ENCODE data around the gene NINJ1. TPM values are rescaled to one million over a fixed set of nuclear protein-coding genes. Genes with fewer than 3 reads are reported as not detected.

NINJ1 gene
- total RNA-seq, 2 experiments from 2014 or later = 118 to 120 TPM

DNA sequence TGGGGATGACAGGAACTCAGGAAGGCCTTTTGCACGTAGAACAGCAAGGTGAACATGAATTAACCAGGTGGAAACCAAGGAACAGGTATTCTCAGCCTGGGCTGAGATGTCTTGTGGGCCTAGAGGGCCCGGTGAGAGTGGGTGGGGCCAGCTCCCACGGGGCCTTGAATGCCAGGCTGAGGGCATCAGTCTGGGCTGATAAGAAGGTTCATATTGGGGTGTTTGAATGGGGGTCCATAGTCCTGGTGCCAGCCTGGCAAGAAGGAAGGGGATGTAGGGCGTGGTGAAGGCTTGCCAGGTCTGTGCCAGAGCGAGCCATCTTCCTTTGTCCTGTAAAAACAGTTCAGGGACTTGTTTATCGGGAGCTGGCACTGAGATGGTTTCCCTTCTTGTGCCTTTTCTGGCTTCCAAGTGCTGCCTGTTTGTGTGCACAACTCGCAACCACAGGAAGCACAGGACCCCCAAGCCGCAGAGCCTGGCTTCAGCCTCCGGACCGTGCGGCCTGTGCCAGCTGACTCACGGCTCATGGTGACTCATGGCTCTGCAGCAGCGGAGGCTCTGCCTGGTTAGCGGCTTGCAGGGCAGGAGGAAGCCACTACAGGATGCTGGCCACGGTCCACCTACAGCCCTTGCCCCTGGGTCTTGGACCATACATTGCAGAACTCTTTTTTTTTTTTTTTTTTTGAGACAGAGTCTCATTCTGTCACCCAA lies 35.7 kb downstream of the NINJ1 start:
- peaks cover 56% of the 10 kb centered on the region for H3K4me1 Mint-ChIP-seq (ENCODE audit: low read depth)

DNA sequence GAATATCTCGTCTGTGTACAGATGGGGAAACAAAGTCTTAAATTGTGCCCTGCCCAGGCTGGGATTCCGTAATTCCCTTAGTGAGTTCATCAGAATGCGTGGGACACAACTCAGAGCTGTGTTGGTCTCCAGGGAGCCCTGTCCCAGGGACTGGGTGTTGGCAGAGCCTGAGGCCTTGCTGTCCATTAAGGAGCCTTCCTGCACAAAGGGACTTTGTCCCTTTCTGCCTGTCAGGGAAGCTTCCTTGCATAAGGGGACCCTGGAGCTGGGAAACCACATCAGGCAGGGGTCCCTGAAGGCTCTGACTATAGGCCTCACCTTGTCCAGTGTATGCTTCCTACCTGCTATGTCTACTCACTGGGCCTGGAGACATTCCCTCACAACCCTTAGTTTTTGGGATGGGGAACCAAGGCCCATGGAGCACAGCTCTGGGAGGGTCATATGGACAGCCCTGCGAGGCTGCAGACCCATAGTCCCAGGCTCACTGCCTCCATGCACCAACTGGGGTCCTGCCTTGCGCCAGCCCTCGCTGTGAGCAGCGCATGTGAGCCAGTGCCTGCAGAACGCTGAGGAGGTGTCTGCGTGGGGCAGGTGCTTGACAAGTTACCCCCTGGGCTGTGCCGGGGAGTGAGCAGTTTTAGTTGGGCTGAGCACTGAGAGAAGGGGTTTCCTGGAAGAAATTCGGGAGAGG lies 36.4 kb downstream of the NINJ1 start:
- DNase-seq (peak; percentile 20), ATAC-seq (no peak)
- Mint-ChIP-seq H3K4me3 (peak overlapping the region; percentile 86), H3K27ac (peak overlapping the region; percentile 85), H3K9me3 (peaks cover 4% of the 10 kb centered on the region), H3K36me3 (ENCODE audit: low read depth) (peaks cover 11% of the 10 kb centered on the region), H3K4me1 (ENCODE audit: low read depth) (peaks cover 59% of the 10 kb centered on the region), H3K27me3 (no peaks in the 10 kb centered on the region)
- TF ChIP-seq, protein P1, sequence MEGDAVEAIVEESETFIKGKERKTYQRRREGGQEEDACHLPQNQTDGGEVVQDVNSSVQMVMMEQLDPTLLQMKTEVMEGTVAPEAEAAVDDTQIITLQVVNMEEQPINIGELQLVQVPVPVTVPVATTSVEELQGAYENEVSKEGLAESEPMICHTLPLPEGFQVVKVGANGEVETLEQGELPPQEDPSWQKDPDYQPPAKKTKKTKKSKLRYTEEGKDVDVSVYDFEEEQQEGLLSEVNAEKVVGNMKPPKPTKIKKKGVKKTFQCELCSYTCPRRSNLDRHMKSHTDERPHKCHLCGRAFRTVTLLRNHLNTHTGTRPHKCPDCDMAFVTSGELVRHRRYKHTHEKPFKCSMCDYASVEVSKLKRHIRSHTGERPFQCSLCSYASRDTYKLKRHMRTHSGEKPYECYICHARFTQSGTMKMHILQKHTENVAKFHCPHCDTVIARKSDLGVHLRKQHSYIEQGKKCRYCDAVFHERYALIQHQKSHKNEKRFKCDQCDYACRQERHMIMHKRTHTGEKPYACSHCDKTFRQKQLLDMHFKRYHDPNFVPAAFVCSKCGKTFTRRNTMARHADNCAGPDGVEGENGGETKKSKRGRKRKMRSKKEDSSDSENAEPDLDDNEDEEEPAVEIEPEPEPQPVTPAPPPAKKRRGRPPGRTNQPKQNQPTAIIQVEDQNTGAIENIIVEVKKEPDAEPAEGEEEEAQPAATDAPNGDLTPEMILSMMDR (IDR thresholded peaks at IDR 0.05) = no peak
- CTCF ChIA-PET = interaction anchor here (1.0 to 4.4 kb wide), 2 partner anchors 12 to 42 kb away, joined by 3 to 25 read pairs; no protein-coding TSS in a partner anchor
- intact Hi-C loops (cut with micrococcal nuclease) = loop anchor here (5.0 to 10.0 kb wide), 3 partner anchors 35 to 133 kb away; partner anchors contain the start of gene NINJ1
- POLR2A ChIA-PET = interaction anchor here (1.0 to 1.9 kb wide), 8 partner anchors 10 to 353 kb away, joined by 3 to 9 read pairs (median 4); partner anchors contain the start of gene NINJ1

More for the DNA sequence above, 35.7 kb downstream of the NINJ1 start:
- H3K4me3 Mint-ChIP-seq = peak overlapping the region; percentile 86
- no peaks in the 10 kb centered on the region for H3K27me3 Mint-ChIP-seq
- intact Hi-C loops (cut with micrococcal nuclease) = loop anchor here (5.0 to 10.0 kb wide), 3 partner anchors 34 to 134 kb away; partner anchors contain the start of gene NINJ1
- ChIA-PET POLR2A (interaction anchor here (0.5 to 1.6 kb wide), 7 partner anchors 9 to 942 kb away, joined by 3 to 5 read pairs (median 4); partner anchors contain the start of gene NINJ1), CTCF (interaction anchor here (1.2 to 4.4 kb wide), 3 partner anchors 11 to 95 kb away, joined by 4 to 25 read pairs (median 7); no protein-coding TSS in a partner anchor)
- DNase-seq (peak; percentile 87), ATAC-seq (peak; percentile 6)
- H3K27ac Mint-ChIP-seq = peak overlapping the region; percentile 85
- peaks cover 6% of the 10 kb centered on the region for H3K9me3 Mint-ChIP-seq
- peaks cover 12% of the 10 kb centered on the region for H3K36me3 Mint-ChIP-seq (ENCODE audit: low read depth)
- TF ChIP-seq, protein P1 (IDR thresholded peaks at IDR 0.05) = no peak

DNA sequence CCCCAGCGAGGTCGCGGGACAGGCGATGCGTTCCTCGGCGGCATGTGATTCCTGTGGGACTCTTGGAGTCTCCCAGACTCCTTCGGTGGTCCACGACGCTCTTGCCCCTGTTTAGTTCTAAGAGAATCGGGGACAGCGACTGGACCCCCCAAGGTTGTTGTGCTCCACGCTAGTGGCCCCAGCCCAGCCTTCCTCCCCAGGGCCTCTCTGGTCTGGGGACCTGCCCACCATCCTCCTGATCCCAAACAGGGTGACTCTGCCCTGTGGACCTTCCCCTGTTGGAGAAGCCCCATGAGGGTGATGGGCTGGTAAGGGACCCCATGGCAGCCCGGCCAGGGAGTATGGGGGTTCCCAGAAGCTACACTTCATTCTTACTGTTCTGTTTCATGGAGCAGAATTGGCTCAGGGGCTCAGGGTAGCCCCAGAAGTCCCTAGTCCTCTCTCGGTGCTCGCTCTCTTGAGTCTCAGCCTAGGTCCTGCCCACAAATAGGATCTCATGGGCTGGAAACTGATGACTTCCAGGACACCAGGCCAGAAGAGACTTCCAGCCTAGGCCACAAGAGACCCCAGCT lies 37.2 kb downstream of the NINJ1 start:
- DNase-seq (peak; percentile 7), ATAC-seq (no peak)
- H3K27ac Mint-ChIP-seq = peak overlapping the region; percentile 74
- H3K27me3 Mint-ChIP-seq = no peaks in the 10 kb centered on the region
- peaks cover 10% of the 10 kb centered on the region for H3K36me3 Mint-ChIP-seq (ENCODE audit: low read depth)
- peak overlapping the region; percentile 86 for H3K4me3 Mint-ChIP-seq
- H3K4me1 Mint-ChIP-seq (ENCODE audit: low read depth) = peaks cover 60% of the 10 kb centered on the region
- TF ChIP-seq, protein P1 (IDR thresholded peaks at IDR 0.05) = no peak
- intact Hi-C loops (cut with micrococcal nuclease) = loop anchor here (5.0 to 10.0 kb wide), 3 partner anchors 35 to 132 kb away; partner anchors contain the start of gene NINJ1
- CTCF ChIA-PET = interaction anchor here (1.0 to 4.4 kb wide), 2 partner anchors 12 to 43 kb away, joined by 3 to 25 read pairs; no protein-coding TSS in a partner anchor
- POLR2A ChIA-PET = interaction anchor here (0.6 to 1.9 kb wide), 7 partner anchors 9 to 354 kb away, joined by 3 to 9 read pairs (median 5); partner anchors contain the start of gene NINJ1
- H3K9me3 Mint-ChIP-seq = peaks cover 11% of the 10 kb centered on the region

DNA sequence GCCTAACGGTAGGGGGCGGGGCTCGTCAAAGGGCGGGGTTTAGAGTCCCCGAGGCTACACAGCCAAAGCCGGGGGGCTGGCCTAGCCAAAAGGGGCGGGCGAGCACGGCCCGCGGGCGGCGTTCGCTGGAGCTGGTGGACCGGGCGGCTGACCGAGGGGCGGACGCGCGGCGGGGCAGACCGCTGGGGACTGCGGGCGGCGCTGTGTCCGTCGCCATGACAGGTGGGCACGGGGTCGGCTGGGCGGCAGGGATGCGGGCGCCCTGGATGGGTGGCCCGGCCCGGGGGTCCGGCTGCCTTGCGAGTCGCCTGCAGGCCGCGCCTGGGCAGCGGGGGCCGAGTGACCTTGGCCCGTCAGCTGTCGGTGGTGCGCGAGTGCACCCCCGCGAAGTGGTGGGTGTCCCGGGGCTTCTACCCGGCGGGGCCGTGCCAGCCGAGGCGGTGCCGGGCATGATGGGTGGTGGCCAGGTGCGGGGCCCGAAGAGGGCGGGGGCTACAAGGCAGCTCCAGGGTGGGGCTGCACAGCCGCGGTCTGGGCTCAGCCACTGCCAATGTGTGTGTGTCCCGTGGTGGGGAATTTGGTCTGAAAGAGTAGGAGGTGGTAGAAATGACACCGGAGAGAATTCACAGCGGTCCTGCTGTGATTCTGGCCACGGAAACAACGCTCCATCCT lies 37.8 kb downstream of the NINJ1 start, which contains the start of gene CARD19:
CARD19 (plus strand) TSS at position 87 of the 672 bp plus-strand sequence; CDS start at position 216, 129 bp downstream.
- no peak for ATAC-seq
- H3K9me3 Mint-ChIP-seq = peaks cover 16% of the 10 kb centered on the region
- H3K4me1 Mint-ChIP-seq (ENCODE audit: low read depth) = peaks cover 65% of the 10 kb centered on the region
- H3K27ac Mint-ChIP-seq = peak within 1 kb of the TSS; percentile 97
- no peaks in the 10 kb centered on the region for H3K27me3 Mint-ChIP-seq
- ChIA-PET CTCF (interaction anchor here (1.0 to 4.4 kb wide), 3 partner anchors 13 to 43 kb away, joined by 3 to 25 read pairs (median 3); no protein-coding TSS in a partner anchor), POLR2A (interaction anchor here (0.6 to 1.9 kb wide), 8 partner anchors 10 to 354 kb away, joined by 3 to 9 read pairs (median 4); partner anchors contain the start of gene NINJ1)
- TF ChIP-seq, protein P1 (IDR thresholded peaks at IDR 0.05) = no peak
- H3K36me3 Mint-ChIP-seq (ENCODE audit: low read depth) = peaks cover 12% of the 10 kb centered on the region
- intact Hi-C loops (cut with micrococcal nuclease) = loop anchor here (5.0 to 10.0 kb wide), 3 partner anchors 34 to 131 kb away; partner anchors contain the start of gene NINJ1
- DNase-seq = peak; percentile 62
- peak within 1 kb of the TSS; percentile 86 for H3K4me3 Mint-ChIP-seq

All from activated CD8-positive, alpha-beta T cell treated with anti-CD3 and anti-CD28 coated beads for 36 hours (primary cell).